ENCODE data around the gene MAP3K19. TPM values are rescaled to one million over a fixed set of nuclear protein-coding genes. Genes with fewer than 3 reads are reported as not detected.

The MAP3K19 gene
- total and polyA plus RNA-seq, 10 of the 15 experiments (the other 5 are each of a cell fraction or from before 2014, with no cell fraction given): 0.05 TPM; not detected in 9

DNA sequence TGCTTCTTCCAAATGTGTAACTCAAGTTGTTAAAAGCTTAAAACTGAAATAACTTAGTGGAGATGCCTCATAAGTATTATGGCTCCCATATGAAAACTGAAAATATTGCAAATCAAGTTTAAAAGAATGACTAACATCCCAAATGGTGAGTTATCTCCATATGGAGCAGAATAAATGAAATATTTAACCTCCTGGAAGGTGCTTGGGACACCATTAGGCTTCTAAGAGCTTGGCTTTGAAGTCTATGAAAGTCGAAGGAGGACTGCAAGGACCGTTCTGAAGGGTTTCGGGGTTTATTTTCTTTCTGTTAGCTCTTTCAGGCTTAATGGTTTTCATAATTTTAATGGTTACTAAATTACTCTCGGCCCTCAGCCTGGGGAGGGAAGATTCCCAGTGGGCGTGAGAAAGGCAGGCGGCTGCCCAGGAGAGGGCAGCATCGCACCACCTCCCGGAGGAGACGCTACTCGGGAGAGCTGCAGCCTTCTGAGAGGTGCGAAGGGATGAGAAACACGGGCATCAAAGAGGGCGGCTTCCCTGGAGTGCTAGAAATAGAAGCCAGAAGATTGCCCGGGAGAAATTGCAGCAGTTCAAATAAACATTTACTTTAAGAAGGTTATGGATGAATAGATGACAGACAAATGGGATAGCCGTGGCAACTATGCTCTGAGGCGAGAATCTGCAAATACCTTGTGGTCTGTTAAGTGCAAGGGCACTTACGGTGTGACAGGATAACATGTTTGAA is 43.1 kb downstream of the MAP3K19 start (continued):
- no peak for TF ChIP-seq ZNF592 (IDR thresholded peaks at IDR 0.05)
- no peak for TF ChIP-seq RELB (IDR thresholded peaks at IDR 0.05; ENCODE audit: low read depth)
- no peak for TF ChIP-seq MLLT1 (IDR thresholded peaks at IDR 0.05)
- TF ChIP-seq CREM (IDR thresholded peaks at IDR 0.05; ENCODE audit: low read depth): no peak
- TF ChIP-seq RAD21 (IDR thresholded peaks at IDR 0.05; ENCODE audit: insufficient read depth, low read depth, low read length): peak; percentile 95

Measured in GM12878 (cell line).